GM19463 (cell line): ENCODE data around the gene SKI.

ENCODE experiments used
- ATAC-seq: cut with Tn5 transposase; IDR thresholded peaks from one replicate; pipeline ENCODE4 v1.9.1; 2021; ENCODE audit warnings: mild to moderate bottlenecking, moderate library complexity; ENCODE audit not compliant: unreplicated experiment

SKI gene

DNA sequence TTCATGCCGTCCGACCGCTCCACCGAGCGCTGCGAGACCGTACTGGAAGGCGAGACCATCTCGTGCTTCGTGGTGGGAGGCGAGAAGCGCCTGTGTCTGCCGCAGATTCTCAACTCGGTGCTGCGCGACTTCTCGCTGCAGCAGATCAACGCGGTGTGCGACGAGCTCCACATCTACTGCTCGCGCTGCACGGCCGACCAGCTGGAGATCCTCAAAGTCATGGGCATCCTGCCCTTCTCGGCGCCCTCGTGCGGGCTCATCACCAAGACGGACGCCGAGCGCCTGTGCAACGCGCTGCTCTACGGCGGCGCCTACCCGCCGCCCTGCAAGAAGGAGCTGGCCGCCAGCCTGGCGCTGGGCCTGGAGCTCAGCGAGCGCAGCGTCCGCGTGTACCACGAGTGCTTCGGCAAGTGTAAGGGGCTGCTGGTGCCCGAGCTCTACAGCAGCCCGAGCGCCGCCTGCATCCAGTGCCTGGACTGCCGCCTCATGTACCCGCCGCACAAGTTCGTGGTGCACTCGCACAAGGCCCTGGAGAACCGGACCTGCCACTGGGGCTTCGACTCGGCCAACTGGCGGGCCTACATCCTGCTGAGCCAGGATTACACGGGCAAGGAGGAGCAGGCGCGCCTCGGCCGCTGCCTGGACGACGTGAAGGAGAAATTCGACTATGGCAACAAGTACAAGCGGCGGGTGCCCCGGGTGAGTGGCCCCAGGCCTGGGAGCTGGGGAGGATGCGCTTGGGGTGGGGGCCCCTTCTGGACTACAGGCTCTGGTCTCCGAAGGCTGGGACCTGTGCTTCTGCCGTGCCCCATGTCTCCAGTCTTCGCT lies 1.1 kb downstream of the SKI start:
- no peak for ATAC-seq

DNA sequence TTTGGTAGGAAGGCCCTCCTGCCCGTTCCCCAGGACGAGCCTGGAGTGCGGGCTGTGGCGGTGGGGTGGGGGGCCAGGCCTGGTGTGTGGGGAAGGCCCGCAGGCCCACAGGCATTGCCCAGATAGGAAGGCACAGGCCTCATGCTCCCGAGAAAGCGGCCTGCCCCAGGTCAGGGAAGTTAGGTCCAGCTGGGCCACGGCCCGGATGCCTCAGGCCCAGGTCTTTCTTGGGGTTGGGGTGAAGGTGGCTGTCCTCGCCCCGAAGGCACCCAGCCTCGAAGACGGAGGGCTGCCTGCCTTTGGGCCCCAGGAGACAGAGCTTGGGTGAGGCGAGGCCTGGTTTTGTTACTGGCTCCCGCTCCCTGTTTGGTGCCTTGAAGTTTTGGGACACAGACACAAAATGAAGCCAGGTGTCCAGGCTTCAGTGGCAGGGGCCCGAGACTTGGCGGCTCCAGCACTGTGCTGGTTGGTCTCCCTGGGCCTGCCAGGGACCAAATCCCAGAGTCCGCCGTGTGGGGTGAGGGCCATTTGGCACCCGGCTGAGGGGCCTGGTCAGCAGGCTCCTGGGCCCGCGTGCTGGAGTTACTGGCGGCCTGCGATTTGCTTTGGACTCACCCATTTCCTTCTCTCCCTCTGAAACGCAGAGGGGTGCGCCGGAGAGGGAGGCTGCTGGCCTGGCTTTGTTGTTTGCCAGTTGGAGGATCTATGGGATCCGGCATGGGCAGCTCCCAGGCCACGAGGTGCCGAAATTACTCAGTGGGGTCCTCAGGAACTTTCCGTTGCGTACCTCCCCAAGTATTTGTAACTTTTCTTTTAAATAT lies 2.0 kb downstream of the SKI start:
- ATAC-seq, result no peak

DNA sequence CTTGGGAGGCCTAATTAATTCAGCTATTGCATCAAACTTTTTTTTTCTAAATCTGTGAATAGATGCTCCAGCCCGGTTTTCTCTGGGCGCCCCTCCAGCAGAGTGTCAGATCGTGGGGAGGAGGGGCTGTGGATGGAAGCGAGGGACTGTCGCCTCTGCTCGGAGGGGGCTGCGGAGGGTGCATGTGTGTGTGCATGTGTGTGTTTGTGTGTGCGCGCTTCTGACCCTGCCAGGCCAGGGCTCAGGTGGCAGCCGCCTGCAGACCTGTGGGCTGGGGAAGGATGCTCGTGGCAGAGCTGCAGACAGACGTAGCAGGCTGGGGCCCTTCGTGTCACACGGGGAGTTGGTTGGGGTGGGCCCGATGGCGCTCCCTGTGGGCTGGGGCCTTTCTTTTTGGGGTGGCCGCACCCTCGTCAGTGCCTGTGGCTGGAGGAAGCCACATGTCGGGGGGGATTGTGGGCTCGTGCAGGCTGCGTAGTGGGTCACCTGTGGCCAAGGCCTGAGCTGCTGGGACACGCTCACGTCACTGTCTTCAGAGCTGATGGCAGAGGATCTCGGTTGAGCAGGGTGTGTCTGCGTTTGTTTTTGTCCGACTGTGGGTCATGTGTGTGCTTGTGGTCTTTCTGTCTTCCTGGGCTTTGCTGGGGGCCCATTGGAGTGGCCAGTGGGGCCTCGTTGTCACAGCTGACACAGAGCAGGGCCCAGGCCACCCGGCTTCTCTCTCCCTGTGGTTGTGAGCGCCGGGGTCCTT lies 2.8 kb downstream of the SKI start:
- no peak for ATAC-seq

DNA sequence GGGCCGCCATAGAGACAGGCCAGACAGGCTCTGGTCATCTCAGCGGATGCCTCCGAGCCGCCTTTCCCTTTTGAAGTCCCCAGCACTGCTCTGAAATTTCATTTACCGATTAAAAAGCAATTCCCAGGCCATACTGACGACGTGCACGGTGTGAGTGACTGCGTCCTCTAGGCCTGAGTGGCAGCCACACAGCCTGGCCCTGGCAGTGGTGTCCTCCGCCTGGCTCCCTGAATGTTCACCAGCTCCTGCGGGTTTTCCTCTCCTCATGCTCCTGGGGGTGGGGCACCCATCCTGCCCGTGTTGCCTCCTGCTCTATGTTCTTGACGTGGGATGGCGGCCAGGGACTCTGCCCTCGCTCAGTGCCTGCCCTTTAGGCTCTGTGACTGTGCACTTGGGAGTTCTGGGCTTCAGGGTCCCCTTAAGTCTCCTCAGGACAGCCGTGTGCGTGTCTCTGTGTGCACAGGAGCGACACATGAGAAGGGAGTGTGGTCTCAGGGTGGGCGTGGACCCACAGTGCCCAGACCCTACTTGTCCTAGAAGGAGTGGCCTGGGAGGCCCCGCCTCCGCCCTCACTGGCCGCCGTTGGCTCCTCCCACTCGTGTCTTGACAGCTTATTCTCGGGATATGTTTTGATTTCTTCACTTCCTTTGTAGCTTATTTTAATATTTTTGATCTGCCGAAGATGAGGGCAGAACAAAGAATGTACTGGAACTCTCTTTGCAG lies 3.6 kb downstream of the SKI start:
- no peak for ATAC-seq

DNA sequence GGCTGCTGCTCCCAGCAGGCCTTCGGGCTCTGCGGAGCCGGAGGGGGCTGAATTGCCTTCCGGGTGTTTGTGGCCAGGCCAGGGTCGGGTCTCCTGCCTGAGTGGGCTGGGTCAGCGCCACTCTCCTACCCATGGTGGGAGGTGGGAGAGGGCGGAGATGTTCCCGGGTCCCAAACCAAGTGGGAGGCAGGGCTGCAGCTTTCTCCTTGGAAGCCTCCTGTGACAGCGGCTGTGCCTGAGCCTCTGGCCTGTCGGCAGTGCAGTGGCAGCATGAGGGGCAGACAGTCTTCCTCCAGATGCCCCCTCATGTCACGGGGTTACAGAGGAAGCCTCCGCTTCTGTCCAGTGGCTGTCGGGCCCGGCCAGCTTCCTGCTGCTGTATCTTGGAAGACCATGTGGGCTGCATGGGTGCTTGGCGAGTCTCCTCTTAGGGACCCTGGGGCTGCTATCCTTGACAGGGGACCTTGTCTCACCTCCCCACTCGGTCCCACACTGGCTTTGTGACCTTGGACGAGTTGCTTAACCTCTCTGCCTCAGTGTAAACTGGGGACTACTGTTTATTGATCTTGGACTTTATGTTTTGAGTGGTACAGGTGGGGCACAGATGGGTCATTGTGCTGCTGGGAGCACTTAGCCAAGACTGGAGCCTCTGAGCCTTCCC lies 4.3 kb downstream of the SKI start:
- ATAC-seq, result no peak

DNA sequence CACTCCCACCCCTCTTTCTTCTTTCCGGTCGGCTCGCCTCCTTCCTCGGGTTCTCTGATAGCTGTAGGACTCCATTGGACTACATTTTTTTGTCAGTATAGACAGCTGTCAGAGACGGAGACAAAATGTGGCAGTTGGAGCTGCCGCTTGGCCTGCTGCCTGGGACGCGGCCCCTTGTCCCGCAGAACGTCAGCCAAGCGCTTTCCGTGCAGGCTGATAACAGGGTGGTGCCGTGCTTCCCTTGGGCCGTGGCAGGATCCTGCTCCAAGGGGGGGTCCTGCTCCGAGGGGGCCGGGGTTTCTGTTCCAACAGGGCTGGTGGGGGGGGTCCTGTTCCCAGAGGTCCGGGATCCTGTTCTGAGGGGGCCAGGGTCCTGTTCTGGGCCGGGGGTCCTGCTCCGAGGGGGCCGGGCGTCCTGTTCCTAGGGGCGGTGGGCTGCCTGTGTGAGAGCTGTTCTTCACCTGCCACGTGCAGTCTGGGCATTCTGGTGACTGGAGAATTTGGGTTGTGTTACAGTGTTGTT lies 4.9 kb downstream of the SKI start:
- ATAC-seq, result no peak

DNA sequence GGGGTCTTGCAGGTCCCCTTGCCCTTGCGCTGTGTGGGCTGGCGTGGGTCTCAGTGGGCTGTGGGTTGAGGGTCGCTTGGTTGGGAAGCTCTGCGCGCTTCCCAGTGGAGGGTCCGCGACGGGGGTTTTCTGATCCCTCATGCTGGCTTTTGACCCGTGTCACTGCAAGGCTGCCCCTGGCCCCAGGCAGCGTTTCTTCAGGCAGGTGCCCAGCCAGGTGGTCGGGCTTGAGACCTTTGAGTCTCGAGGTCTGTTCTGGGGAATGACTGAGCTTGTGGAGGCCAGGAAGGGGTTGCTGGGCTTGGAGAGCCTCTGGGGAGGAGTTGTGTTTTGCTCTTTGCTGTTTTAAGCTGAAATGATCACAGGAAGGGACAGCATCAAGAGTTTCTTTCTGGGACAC lies 5.3 kb downstream of the SKI start:
- ATAC-seq, result no peak

DNA sequence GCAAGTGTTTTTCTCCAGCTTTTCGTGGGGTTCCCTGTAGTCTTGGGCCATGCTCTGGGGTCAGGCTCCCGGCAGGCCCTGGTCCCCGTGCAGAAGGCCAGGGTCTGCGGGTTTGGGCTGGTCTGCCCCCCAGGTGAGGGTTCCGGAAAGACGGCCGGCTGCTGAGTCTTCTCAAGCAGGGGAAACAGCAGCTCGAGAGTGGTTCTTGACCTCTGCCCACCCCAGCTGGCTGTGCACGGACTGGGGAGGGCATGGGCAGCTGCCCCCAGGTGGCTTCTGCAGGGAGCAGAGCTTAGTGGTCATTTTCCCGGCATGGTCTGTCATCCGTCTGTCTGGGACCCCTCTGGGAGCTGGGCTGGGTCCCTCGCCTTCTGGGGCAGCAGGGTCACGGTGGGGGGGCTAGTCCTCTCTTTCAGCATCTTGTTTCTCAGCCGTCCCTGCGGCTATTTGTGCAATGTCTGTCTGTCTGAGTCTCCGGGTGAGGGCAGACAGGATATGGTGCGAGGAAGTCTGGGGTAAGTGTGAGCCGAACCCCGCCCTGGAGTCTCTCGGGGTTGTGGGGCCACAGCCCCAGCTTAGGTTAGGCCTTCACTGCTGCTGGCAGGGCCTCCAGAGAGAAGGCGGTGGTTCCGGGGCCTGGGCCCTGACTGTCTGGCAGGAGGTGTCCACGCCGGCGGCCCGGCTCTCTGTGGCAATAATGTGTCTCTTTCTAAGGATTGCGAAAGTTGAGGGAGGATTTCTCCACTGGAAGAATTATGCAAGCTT lies 6.1 kb downstream of the SKI start:
- no peak for ATAC-seq

DNA sequence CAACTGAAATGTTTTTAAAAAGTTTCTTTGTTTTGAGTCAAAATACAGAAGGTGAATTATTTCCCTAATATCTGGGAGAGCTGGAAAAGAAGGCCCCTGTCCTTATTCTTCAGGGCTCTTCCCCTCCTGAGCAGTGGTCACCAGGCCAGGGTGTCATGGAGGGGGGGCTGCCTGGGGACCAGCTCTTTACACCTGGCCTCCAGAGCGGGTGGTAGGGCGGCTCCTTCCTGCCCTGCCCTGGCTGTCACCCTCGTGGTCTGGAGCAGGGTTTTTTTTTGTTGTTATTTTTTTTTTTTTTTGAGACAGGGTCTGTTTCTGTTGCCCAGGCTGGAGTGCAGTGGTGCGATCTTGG lies 6.6 kb downstream of the SKI start:
- ATAC-seq, result no peak

DNA sequence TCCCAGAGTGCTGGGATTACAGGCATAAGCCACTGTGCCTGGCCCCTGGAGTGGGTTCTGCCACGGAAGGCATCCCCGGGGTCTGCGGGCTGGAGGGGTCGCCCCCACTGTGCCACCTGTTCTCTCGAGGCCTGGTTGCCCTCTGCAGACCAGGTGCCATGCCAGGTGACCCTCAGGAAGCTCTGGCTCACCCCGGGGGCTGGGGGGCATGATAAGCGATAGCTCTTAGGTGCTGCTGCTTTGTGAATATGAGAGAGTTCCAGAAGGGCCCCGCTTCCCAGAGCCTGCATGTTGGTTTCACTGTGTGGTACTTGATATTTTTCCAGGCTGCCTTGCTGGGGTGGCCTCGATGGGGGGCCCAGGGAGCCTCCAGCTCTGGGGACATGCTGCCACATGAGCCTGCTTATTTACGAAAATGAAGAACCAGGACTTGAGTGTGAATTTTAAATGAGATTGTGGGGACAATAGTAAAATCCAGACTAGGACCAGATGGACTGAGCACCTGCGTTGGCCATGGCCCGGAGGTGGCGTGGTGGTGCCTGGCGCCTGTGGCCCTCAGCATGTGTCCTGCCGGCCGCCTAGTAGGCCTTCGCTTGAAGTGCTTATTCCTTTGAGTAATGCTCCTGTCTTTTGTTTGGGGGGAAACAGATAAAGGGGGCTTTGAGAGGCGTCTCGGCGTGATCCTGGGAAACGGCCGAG lies 7.3 kb downstream of the SKI start:
- no peak for ATAC-seq

DNA sequence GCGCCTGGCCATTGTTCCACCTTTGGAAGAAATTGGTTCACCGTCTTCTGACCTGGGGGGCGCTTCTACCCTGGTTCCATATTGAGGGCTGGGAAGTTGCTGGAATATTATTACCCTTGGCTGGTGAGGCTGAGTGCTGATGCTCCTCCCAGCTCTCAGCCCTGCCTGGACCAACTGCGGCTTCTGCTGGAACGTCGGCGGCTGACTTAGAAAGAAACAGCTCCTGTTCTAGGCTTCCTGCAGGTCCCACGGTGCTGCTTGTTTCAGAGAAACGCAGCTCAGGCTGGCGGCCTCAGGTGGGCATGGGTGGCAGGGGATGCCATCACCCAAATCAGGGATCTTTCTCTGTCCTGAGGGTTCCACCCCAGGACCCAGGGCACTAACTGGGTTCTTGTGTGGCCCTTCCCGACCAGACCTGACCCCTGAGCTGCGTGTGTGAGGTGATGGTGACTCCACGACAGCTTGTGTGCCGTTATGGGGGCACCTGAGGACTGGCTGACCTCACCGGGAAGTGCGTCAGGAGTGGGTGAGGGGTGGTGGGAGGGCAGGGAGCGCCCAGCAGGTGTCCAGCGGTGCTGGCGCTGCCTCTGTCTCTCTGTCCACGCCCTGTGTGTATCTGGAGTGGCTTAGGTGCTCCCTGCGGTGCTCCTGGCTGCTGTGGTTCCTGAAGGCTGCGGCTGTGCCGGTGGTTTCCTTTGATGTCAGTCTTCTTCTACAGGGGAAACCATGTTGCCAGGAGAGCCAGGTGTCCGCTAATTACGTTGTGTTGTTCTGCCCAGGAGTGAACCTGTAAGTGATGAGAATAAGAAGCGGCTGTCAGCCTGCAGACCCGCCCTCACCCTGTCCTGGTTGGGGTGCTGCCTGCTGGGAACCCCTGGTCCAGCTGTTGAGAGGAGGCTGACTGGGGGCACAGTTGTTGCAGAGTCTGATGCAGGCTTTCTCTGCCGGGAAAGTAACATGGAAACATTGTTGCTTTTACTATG lies 8.9 kb downstream of the SKI start:
- ATAC-seq, result no peak

DNA sequence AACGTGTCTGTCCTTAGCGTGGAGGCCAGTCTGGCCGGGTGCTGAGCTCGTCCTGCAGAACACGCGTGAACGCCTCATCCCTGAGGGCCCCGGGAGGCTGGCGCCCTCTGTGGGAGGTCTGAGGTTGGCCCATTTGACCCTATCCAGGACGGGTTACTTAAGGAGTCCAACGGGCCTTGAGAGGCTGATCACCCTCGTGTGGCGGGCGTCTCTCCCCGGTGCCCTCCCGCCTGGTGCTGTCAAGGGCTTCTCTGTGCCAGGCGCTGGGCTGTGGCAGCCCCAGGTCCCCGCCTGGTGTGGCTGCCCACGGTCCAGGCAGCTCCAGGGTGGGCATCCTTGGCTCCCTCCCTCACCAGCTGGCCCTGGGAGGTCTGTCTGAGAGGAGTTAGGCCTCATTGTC lies 9.7 kb downstream of the SKI start:
- no peak for ATAC-seq

DNA sequence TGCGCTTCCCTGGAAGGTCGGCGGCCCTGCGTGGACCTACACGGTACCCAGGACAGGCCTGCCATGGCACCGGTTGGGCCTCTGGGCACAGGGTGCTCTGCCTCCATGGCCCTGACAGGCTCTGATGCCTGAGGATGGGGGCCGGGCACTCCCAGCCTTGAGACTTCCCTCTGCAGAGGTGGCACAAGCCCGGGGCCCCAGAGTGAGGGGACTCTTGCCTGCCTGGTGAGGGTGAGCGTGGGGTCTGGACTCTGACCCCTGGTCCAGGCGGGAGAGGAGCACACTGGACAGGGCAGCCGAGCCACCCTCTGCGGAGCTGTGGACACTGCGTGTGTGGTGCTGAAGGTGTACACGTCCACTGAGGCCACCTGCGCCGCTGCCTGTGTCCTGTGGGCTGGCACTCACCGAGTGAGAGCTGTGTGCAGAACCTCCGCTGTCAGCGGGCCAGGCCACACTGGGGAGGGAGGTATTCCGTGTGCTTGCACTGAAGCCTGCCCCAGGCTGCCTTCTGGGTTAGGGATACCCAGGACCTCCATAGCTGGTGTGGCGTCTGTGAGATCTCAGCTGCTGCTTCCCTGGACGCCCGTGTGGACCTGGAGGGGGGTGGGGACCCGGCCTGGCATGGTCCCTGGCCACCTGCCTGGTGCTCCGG lies 10.4 kb downstream of the SKI start:
- no peak for ATAC-seq

DNA sequence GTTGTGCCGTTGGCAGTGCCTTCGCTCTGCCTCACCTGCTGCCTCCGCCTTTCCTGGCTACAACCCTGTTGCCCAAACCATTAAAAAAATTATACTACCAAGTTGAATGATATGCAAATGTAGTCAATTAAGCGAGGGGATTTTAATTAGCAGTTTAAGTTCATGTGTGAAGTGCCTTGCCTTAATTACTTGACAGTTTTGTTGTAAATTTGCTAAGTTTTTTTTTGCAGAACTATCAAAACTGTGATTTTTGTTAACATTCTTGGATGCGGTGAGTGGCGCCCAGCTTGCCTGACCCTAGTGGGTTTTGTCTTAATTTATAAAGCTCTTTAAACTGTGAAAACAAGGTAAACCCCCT lies 10.9 kb downstream of the SKI start:
- ATAC-seq, result no peak

DNA sequence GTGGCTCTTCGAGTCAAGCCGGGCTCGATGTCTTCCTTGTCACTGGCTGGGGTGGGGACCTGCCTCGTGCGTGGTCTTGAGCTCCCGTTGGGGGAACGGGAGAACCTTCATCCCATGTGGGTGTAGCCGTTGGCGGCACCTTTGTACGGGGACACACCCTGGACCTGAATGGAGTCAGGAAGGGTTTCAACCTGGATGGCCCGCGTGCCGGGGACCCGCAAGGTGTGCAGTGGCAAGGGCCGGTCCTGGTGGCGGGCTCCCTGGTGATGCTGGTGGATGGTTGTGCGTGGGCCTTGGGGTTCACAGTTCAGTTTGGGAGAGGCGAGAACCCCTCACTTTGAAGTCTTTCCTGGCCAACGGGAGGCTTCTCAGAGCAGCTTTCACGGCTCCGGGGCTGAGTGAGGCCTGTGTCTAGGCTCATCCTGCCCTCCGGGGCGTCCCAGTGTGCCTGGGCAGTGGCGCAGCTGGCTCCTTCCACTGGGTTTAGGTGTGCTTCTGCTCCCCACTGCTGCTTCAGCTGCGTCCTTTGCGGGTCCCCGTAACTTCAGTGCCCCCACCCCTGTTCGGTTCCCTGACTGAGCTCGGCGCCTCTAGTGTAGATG lies 11.4 kb downstream of the SKI start:
- no peak for ATAC-seq

DNA sequence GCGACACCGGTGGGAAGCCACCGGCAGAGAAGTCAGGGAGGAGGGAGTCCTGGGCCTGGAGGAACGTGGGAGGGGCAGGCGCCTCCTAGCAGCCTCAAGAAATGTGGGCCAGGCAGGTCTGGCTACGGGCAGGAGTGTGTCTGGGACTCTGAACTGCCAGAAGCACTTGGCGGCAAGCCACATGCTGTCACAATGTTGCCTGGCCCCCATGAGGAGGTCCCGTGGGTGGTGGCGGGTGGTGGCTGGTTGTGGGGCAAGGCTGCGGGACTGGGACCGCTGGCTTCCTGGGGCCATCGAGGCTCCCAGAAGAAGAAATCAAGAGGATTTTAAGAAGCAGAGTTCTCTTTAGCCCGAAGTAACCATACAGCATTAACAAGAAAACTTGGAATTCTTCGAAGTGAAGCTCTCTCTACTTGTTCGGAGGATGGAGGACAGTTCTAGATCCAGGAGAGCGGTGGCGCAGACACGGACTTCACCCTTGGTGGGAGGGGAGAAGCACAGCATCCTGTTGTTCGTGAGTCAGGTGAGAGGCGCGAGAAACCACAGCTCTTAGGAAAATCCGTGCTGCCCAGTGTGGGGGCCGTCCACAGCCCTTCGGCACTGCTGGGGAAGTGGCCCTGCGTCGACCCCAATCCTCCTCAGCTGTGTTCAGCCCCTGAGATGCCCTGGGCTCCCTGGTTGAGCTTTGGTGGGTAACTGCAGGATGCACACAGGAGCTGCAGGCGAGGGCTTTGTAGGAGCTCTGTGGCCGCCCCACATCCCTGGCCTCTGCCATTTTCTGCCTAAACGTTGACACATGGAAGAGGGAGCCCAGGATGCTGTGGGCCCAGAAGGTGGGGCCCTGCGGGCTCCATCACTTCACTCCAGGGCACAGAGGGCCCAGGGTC lies 12.4 kb downstream of the SKI start:
- ATAC-seq, result no peak
